GM10847 (cell line): Measurements from ENCODE around the gene TCIRG1.

ENCODE experiments used
- POLR2A ChIP-seq: IDR thresholded peaks from 2 replicates; pipeline ENCODE4 v1.6.1; 2011; ENCODE audit not compliant: insufficient read length; ENCODE audit errors: extremely low read depth

The TCIRG1 gene

DNA sequence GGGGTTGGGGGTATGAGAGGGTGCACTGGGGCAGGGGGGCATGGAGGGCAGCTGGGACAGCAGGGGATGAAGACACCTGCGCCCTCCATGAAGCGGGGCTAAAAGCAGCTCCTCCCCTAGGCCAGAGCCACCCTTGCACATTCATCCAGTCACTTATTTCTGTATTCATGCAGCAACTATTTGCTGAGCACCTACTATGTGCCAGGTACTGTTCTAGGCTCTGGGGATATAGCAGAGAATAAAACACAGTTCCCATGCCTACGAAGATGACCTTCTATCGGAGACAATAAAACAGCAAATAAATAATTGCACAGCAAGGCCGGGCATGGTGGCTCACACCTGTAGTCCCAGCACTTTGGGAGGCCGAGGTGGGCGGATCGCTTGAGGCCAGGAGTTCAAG is 23.4 kb upstream of the TCIRG1 start:
- TF ChIP-seq POLR2A, result no peak

- no peak for TF ChIP-seq POLR2A
Observed at GRCh38 chr11:68016161-68016903, 22.5 kb upstream of the TCIRG1 start.

- no peak for TF ChIP-seq POLR2A
Observed at GRCh38 chr11:68016904-68017817, 21.7 kb upstream of the TCIRG1 start.

- no peak for TF ChIP-seq POLR2A
Observed at GRCh38 chr11:68017980-68018729, 20.7 kb upstream of the TCIRG1 start.

GRCh38 chr11:68018730-68019190 is 20.1 kb upstream of the TCIRG1 start:
- TF ChIP-seq POLR2A, result no peak

DNA sequence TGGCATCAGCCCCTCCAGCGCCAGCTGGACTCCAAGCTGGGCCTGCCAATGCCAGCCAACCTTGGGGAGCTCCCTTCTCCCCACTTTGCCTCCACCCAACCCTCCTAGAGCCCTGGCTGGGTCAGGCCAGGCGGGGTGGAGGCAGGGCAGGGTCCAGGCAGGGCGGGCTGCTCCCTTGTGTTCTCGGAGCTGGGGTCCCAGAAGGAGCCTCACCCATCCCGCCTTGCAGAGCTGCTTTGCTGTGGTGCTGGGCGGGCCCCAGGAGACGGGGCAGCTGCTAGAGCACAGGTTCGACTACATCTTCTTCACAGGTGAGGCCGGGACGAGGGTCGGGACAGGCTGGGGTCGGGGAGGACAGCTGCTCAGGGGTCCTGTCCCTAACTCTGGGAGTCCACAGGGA is 19.3 kb upstream of the TCIRG1 start:
- TF ChIP-seq POLR2A, result no peak

- no peak for TF ChIP-seq POLR2A
Observed at GRCh38 chr11:68020575-68020974, 18.2 kb upstream of the TCIRG1 start.

DNA sequence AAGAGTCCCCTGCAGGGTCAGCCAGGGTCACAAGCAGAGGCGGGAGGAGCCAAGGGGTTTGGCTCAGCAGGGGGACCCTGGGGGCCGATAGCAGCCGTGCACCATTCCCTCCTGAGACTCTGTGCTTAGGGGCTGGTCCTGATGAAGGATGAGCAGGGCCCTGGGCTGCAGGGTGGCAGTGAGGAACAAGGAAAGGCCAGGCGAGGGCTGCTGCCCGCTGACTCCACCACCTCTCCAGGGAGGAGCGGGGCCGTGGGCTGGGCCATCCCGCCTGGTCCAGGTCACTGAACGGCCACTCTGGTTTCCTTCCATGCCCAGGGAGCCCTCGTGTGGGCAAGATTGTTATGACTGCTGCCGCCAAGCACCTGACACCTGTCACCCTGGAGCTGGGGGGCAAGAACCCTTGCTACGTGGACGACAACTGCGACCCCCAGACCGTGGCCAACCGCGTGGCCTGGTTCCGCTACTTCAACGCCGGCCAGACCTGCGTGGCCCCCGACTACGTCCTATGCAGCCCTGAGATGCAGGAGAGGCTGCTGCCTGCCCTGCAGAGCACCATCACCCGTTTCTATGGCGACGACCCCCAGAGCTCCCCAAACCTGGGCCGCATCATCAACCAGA is 17.5 kb upstream of the TCIRG1 start:
- no peak for TF ChIP-seq POLR2A

DNA sequence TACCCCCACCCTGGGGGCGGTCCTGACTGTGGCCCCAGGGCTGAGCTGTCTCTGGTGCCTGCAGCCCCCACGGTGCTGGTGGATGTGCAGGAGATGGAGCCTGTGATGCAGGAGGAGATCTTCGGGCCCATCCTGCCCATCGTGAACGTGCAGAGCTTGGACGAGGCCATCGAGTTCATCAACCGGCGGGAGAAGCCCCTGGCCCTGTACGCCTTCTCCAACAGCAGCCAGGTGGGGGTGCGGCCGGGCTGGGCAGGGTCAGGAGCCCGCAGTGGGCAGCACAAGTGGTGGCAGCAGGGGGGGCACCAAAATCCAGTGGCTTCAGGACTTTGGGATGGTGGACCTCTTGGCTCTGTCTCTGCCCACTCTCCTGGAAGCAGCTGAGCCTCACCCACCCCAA is 16.3 kb upstream of the TCIRG1 start:
- TF ChIP-seq POLR2A, result no peak

DNA sequence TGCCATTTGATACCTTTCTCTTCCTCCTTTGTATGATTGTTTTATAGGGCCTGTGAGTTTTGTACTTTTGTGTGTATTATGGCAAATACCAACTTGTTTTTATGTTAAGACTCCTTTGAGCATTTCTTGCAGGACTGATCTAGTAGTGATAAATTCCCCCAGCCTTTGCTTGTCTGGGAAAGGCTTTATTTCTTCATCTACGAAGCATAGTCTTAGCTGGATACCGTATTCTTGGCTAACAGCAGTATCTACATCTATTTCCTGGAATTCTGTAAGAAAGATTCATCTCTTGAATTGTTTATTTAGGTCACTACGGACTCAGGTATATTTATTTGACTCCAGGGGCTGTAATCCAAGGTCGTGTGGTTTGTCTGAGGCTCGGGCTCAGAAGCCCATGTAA is 14.3 kb upstream of the TCIRG1 start:
- TF ChIP-seq POLR2A, result no peak

GRCh38 chr11:68025047-68025446 is 13.8 kb upstream of the TCIRG1 start:
- TF ChIP-seq POLR2A, result no peak

- no peak for TF ChIP-seq POLR2A
Observed at GRCh38 chr11:68026391-68027105, 12.3 kb upstream of the TCIRG1 start.

- no peak for TF ChIP-seq POLR2A
Observed at GRCh38 chr11:68027667-68028066, 11.2 kb upstream of the TCIRG1 start.

- TF ChIP-seq POLR2A, result no peak
Observed at GRCh38 chr11:68028802-68029545, 9.9 kb upstream of the TCIRG1 start.
